GM13977 (cell line): ENCODE measurements around the gene TEKT5.

Experiments
- DNase-seq: peaks from one replicate; pipeline ENCODE4 v3.0.0; 2012; ENCODE audit warnings: low spot score
- CTCF ChIP-seq: IDR thresholded peaks from 2 replicates; pipeline ENCODE4 v1.5.1; 2012; ENCODE audit warnings: mild to moderate bottlenecking, control low read depth; ENCODE audit not compliant: insufficient read depth; ENCODE audit errors: extremely low read depth, missing control alignments
- in situ Hi-C: fragments of 300-500 bp; cut with MboI; formaldehyde crosslinking; loops from one replicate; pipeline ENCODE4 v1.12.0; 2022; ENCODE audit warnings: low sequenced_read_pairs, low pct_unique_long_range_greater_than_20kb, mixed read lengths, inconsistent platforms; ENCODE audit not compliant: unreplicated experiment

Gene TEKT5

GRCh38 chr16:10688726-10689125, 6.0 kb downstream of the TEKT5 start:
- DNase-seq = no peak
- TF ChIP-seq CTCF = no peak
- in situ Hi-C loops = no loop called here

GRCh38 chr16:10688291-10688690, 6.4 kb downstream of the TEKT5 start:
- no peak for DNase-seq
- in situ Hi-C loops = no loop called here
- TF ChIP-seq CTCF = no peak

GRCh38 chr16:10685709-10686108, 9.0 kb downstream of the TEKT5 start:
- no peak for TF ChIP-seq CTCF
- in situ Hi-C loops = no loop called here
- no peak for DNase-seq

GRCh38 chr16:10684511-10685151, 10.1 kb downstream of the TEKT5 start:
- no peak for DNase-seq
- in situ Hi-C loops = no loop called here
- TF ChIP-seq CTCF = no peak

- in situ Hi-C loops = no loop called here
- TF ChIP-seq CTCF = no peak
- DNase-seq = no peak
These were observed 11.6 kb downstream of the TEKT5 start for GRCh38 chr16:10683170-10683569.

GRCh38 chr16:10682604-10683003, 12.1 kb downstream of the TEKT5 start:
- no peak for DNase-seq
- no peak for TF ChIP-seq CTCF
- in situ Hi-C loops = no loop called here
